VCaP (cell line): ENCODE data around the gene PREX1.

Experiments
- H3K27ac ChIP-seq: fragments of 450-650 bp; 2 replicates; pipeline ENCODE4 v1.5.1; 2017
- CTCF ChIP-seq: fragments of 450-650 bp; conservative IDR thresholded peaks from 2 replicates; pipeline ENCODE4 v1.5.1; 2017; ENCODE audit warnings: mild to moderate bottlenecking, moderate library complexity

PREX1 gene

DNA sequence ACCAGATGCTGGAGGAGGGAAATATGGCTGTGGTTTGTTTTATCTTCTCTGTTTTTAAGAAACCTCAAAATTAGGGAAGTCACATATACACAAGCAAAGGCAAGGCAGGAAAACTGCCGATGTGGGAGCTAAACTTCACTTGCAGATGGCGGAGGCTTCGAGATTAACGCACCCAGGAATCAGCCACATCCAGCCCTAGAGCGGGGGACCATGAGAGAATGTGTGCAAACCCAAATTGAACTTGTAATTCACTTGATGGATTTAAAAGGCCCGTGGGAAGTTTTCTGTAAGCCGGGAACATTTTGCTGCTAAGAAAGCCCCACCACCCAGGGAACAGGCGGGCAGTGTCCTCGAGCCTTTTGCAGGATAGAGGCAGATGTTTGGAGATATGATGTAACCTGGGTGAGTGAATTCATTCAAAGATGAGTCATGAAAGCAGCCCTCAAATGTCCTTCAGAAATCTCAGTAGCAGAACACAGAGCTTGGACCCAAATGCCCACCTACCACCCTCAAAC is 39.9 kb downstream of the PREX1 start:
- no peak overlapping the region for H3K27ac ChIP-seq
- no peak for TF ChIP-seq CTCF

DNA sequence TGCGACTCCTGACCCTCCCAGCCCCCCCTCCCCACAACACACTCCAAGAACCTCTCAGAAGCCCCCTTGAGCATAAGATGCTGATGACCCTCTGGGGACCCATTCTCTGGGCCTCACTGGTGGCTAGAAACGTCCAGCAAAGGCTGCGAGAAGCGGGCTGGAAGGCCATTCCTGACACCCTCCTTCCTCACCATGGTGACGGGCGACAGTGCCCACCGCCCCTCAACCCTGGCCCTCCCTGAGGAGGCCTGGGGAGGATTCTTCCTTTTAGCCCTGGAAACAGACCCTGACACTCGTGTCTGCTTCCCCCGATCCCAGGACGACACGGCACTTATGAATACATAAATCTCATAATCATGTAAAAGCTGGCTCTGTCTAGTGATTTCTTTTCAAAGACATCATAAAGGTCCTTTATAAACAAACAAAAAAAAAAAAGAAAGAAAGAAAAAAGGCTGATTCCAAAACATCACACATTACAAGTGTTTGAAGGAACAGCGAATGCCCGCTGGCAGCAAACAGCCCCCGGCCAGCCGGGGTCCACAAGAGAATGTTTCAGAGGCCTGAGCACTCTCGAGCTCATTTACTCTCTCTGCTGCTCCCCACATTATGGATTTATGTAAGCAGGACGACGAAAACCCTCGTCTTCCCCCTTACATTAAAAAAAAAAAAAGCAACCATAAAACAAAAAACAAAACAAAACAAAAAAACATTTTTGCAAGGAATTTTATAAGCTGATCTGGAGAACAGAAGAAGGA is 40.7 kb downstream of the PREX1 start:
- no peak overlapping the region for H3K27ac ChIP-seq

DNA sequence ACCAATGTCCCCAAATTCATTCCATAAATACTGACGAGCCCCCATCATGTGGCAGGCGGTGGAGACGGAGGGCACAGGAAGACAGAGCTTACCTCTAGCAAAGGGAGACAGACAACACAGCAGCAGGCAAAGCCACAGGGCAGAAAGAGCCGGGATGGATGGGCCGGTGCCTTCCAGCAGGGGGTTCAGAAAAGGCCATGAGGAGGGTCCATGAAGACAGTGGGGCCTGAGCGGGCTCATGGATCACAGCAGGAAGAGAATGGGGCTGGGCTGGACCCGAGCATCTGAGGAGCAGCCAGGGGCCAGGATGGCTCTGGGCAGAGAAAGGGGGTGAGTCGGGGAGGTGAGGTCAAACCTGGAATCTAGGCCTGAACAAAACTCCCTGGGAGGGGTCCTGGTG is 42.0 kb downstream of the PREX1 start:
- no peak overlapping the region for H3K27ac ChIP-seq
- no peak for TF ChIP-seq CTCF

More for the DNA sequence above, 40.7 kb downstream of the PREX1 start:
- no peak for TF ChIP-seq CTCF

GRCh38 chr20:48785256-48785655 is 42.5 kb downstream of the PREX1 start:
- no peak for TF ChIP-seq CTCF
- H3K27ac ChIP-seq, result no peak overlapping the region

- TF ChIP-seq CTCF, result no peak
- no peak overlapping the region for H3K27ac ChIP-seq
Observed at GRCh38 chr20:48784273-48784641, 43.5 kb downstream of the PREX1 start.

- H3K27ac ChIP-seq, result no peak overlapping the region
Observed at GRCh38 chr20:48783533-48784272, 44.1 kb downstream of the PREX1 start.

More at GRCh38 chr20:48783533-48784272, 44.1 kb downstream of the PREX1 start:
- TF ChIP-seq CTCF, result no peak
